ENCODE results near the gene BARHL1. TPM values are rescaled to one million over a fixed set of nuclear protein-coding genes. Genes with fewer than 3 reads are reported as not detected.

Gene BARHL1
- total and polyA plus RNA-seq, 2 experiments from 2014 or later, result not detected

- Histone ChIP-seq H3K4me1 (ENCODE audit: insufficient read depth) (no peaks in the 10 kb centered on the region), H3K36me3 (ENCODE audit: insufficient read depth) (0 out of 2 replicates have a peak, but pooled peaks cover 6% of the 10 kb centered on the region), H3F3A (replicated peaks; ENCODE audit: low read depth) (no peaks in the 10 kb centered on the region), H2AFZ (no peak overlapping the region), H3K4me2 (no peak overlapping the region), H4K20me1 (replicated peaks; ENCODE audit: insufficient read depth) (peaks cover 10% of the 10 kb centered on the region; the same call in 1 of the 2 replicates), H3K27ac (ENCODE audit: low read depth) (no peak overlapping the region), H3K9me2 (ENCODE audit: insufficient read depth) (no peaks in the 10 kb centered on the region), H3K79me2 (replicated peaks; ENCODE audit: insufficient read depth) (no peaks in the 10 kb centered on the region), H3K27me3 (ENCODE audit: insufficient read depth) (no peaks in the 10 kb centered on the region), H3K4me3 (no peak overlapping the region)
- no peak overlapping the region for H3K27ac Mint-ChIP-seq
- no peak for DNase-seq (ENCODE audit: low spot score)
- no peaks in the 10 kb centered on the region for H3K27me3 Mint-ChIP-seq (ENCODE audit: insufficient read depth, low read depth, poor library complexity)
- ATAC-seq, result no peak
- H3K4me3 Mint-ChIP-seq, result no peak overlapping the region
- peaks cover 45% of the 10 kb centered on the region for H3K36me3 Mint-ChIP-seq (ENCODE audit: low read depth)
- H3K9me3 Mint-ChIP-seq, result no peaks in the 10 kb centered on the region
- H3K4me1 Mint-ChIP-seq, result no peaks in the 10 kb centered on the region
- TF ChIP-seq, protein P1, sequence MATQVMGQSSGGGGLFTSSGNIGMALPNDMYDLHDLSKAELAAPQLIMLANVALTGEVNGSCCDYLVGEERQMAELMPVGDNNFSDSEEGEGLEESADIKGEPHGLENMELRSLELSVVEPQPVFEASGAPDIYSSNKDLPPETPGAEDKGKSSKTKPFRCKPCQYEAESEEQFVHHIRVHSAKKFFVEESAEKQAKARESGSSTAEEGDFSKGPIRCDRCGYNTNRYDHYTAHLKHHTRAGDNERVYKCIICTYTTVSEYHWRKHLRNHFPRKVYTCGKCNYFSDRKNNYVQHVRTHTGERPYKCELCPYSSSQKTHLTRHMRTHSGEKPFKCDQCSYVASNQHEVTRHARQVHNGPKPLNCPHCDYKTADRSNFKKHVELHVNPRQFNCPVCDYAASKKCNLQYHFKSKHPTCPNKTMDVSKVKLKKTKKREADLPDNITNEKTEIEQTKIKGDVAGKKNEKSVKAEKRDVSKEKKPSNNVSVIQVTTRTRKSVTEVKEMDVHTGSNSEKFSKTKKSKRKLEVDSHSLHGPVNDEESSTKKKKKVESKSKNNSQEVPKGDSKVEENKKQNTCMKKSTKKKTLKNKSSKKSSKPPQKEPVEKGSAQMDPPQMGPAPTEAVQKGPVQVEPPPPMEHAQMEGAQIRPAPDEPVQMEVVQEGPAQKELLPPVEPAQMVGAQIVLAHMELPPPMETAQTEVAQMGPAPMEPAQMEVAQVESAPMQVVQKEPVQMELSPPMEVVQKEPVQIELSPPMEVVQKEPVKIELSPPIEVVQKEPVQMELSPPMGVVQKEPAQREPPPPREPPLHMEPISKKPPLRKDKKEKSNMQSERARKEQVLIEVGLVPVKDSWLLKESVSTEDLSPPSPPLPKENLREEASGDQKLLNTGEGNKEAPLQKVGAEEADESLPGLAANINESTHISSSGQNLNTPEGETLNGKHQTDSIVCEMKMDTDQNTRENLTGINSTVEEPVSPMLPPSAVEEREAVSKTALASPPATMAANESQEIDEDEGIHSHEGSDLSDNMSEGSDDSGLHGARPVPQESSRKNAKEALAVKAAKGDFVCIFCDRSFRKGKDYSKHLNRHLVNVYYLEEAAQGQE (IDR thresholded peaks at IDR 0.05; ENCODE audit: unreplicated experiment), result no peak
- no peak for TF ChIP-seq STAT1 (IDR thresholded peaks at IDR 0.05; ENCODE audit: unreplicated experiment)
- TF ChIP-seq CREB1 (CRISPR knock-in tag; IDR thresholded peaks at IDR 0.05; ENCODE audit: low read depth), result no peak
- TF ChIP-seq JUNB (IDR thresholded peaks at IDR 0.05; ENCODE audit: unreplicated experiment), result no peak
- TF ChIP-seq NANOG (IDR thresholded peaks at IDR 0.05; ENCODE audit: borderline replicate concordance), result no peak
- no peak for TF ChIP-seq CTCF (conservative IDR thresholded peaks at IDR 0.05; ENCODE audit: low read depth in 2 of 2)
- TF ChIP-seq ZNF331 (CRISPR knock-in tag; IDR thresholded peaks at IDR 0.05; ENCODE audit: low read depth), result no peak
- TF ChIP-seq, protein P2, sequence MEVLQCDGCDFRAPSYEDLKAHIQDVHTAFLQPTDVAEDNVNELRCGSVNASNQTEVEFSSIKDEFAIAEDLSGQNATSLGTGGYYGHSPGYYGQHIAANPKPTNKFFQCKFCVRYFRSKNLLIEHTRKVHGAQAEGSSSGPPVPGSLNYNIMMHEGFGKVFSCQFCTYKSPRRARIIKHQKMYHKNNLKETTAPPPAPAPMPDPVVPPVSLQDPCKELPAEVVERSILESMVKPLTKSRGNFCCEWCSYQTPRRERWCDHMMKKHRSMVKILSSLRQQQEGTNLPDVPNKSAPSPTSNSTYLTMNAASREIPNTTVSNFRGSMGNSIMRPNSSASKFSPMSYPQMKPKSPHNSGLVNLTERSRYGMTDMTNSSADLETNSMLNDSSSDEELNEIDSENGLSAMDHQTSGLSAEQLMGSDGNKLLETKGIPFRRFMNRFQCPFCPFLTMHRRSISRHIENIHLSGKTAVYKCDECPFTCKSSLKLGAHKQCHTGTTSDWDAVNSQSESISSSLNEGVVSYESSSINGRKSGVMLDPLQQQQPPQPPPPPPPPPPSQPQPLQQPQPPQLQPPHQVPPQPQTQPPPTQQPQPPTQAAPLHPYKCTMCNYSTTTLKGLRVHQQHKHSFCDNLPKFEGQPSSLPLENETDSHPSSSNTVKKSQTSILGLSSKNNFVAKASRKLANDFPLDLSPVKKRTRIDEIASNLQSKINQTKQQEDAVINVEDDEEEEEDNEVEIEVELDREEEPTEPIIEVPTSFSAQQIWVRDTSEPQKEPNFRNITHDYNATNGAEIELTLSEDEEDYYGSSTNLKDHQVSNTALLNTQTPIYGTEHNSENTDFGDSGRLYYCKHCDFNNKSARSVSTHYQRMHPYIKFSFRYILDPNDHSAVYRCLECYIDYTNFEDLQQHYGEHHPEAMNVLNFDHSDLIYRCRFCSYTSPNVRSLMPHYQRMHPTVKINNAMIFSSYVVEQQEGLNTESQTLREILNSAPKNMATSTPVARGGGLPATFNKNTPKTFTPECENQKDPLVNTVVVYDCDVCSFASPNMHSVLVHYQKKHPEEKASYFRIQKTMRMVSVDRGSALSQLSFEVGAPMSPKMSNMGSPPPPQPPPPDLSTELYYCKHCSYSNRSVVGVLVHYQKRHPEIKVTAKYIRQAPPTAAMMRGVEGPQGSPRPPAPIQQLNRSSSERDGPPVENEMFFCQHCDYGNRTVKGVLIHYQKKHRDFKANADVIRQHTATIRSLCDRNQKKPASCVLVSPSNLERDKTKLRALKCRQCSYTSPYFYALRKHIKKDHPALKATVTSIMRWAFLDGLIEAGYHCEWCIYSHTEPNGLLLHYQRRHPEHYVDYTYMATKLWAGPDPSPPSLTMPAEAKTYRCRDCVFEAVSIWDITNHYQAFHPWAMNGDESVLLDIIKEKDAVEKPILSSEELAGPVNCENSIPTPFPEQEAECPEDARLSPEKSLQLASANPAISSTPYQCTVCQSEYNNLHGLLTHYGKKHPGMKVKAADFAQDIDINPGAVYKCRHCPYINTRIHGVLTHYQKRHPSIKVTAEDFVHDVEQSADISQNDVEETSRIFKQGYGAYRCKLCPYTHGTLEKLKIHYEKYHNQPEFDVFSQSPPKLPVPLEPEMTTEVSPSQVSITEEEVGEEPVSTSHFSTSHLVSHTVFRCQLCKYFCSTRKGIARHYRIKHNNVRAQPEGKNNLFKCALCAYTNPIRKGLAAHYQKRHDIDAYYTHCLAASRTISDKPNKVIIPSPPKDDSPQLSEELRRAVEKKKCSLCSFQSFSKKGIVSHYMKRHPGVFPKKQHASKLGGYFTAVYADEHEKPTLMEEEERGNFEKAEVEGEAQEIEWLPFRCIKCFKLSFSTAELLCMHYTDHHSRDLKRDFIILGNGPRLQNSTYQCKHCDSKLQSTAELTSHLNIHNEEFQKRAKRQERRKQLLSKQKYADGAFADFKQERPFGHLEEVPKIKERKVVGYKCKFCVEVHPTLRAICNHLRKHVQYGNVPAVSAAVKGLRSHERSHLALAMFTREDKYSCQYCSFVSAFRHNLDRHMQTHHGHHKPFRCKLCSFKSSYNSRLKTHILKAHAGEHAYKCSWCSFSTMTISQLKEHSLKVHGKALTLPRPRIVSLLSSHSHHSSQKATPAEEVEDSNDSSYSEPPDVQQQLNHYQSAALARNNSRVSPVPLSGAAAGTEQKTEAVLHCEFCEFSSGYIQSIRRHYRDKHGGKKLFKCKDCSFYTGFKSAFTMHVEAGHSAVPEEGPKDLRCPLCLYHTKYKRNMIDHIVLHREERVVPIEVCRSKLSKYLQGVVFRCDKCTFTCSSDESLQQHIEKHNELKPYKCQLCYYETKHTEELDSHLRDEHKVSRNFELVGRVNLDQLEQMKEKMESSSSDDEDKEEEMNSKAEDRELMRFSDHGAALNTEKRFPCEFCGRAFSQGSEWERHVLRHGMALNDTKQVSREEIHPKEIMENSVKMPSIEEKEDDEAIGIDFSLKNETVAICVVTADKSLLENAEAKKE (CRISPR knock-in tag; IDR thresholded peaks at IDR 0.05), result no peak
- TF ChIP-seq ZNF114 (CRISPR knock-in tag; IDR thresholded peaks at IDR 0.05), result no peak
- TF ChIP-seq, protein P3, sequence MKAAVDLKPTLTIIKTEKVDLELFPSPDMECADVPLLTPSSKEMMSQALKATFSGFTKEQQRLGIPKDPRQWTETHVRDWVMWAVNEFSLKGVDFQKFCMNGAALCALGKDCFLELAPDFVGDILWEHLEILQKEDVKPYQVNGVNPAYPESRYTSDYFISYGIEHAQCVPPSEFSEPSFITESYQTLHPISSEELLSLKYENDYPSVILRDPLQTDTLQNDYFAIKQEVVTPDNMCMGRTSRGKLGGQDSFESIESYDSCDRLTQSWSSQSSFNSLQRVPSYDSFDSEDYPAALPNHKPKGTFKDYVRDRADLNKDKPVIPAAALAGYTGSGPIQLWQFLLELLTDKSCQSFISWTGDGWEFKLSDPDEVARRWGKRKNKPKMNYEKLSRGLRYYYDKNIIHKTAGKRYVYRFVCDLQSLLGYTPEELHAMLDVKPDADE (IDR thresholded peaks at IDR 0.05), result no peak
- TF ChIP-seq EZH2phosphoT487 (IDR thresholded peaks at IDR 0.05; ENCODE audit: unreplicated experiment), result no peak
- TF ChIP-seq EZH2 (IDR thresholded peaks at IDR 0.05; ENCODE audit: low read depth, unreplicated experiment), result no peak
- TF ChIP-seq POLR2AphosphoS5 (IDR thresholded peaks at IDR 0.05; ENCODE audit: low read depth), result no peak
These were observed 54.9 kb downstream of the BARHL1 start for GRCh38 chr9:132637351-132637750.
